Panc1 (cell line): ENCODE results near the gene KRTAP10-11. TPM values are rescaled to one million over a fixed set of nuclear protein-coding genes. Genes with fewer than 3 reads are reported as not detected.

Source experiments
- ATAC-seq: fragments of 200-7000 bp; cut with Tn5 transposase; 2 replicates; pipeline ENCODE4 v1.9.1; 2020; ENCODE audit warnings: mild to moderate bottlenecking, moderate library complexity
- BruUV-seq: library from RNA; stranded (reverse); fragments of 400-500 nt; replicated peaks from 2 replicates; lab custom pipeline; 2021; lab: Mats Ljungman, UMichigan
- CTCF ChIA-PET: fragments of 300-600 bp; sonication (Branson Sonifier 250); formaldehyde crosslinking; loops from one replicate; lab custom pipeline; 2022; ENCODE audit warnings: antibody characterized with exemption; lab: Charles Lee
- POLR2A ChIA-PET: fragments of 300-600 bp; sonication (Branson Sonifier 250); formaldehyde crosslinking; loops from one replicate; lab custom pipeline; 2022; ENCODE audit warnings: antibody characterized with exemption; lab: Charles Lee
- DNase-seq: peaks from one replicate; pipeline ENCODE4 v3.0.0-alpha.2; 2010; ENCODE audit warnings: low read depth, low spot score
- H3K27ac ChIP-seq: 2 replicates; pipeline ENCODE4 v1.5.1; 2011; ENCODE audit warnings: mild to moderate bottlenecking, low read length, inconsistent platforms
- H3K27me3 ChIP-seq: fragments of 200-500 bp; sonication (Bioruptor generic); 2 replicates; pipeline ENCODE4 v1.6.0; 2014; ENCODE audit warnings: low read length, inconsistent platforms; ENCODE audit not compliant: control insufficient read depth, insufficient read depth
- H3K36me3 ChIP-seq: fragments of 200-500 bp; sonication (Bioruptor generic); 2 replicates; pipeline ENCODE4 v1.5.1; 2014; ENCODE audit warnings: inconsistent platforms, mild to moderate bottlenecking, low read length, moderate library complexity; ENCODE audit not compliant: control insufficient read depth, insufficient read depth
- H3K4me1 ChIP-seq: 2 replicates; pipeline ENCODE4 v1.5.1; 2011; ENCODE audit warnings: inconsistent platforms, mild to moderate bottlenecking, low read length, moderate library complexity; ENCODE audit not compliant: control insufficient read depth, insufficient read depth
- H3K4me3 ChIP-seq, 2 experiments: 2 replicates each; pipeline ENCODE4 v1.5.1; 2011 to 2012; ENCODE audit warnings: low read depth in 2 of 2, low read length in 2 of 2, mild to moderate bottlenecking in 2 of 2, inconsistent platforms in 1 of 2, moderate library complexity in 1 of 2
- H3K9me3 ChIP-seq: fragments of 200-500 bp; sonication (Bioruptor generic); 2 replicates; pipeline ENCODE4 v1.5.1; 2014; ENCODE audit warnings: low read depth, mild to moderate bottlenecking, inconsistent platforms, low read length, moderate library complexity; ENCODE audit not compliant: control insufficient read depth, insufficient read depth
- CTCF ChIP-seq: fragments of 450-650 bp; IDR thresholded peaks from 2 replicates; pipeline ENCODE4 v1.5.1; 2017; ENCODE audit warnings: mild to moderate bottlenecking
- POLR2AphosphoS5 ChIP-seq: IDR thresholded peaks from 2 replicates; pipeline ENCODE4 v1.6.1; 2012; ENCODE audit warnings: mild to moderate bottlenecking, low read depth, low read length, moderate library complexity
- REST ChIP-seq, 2 experiments: IDR thresholded peaks; 2 replicates each; pipeline ENCODE4 v1.6.1; 2011 to 2012; ENCODE audit warnings: low read depth in 2 of 2, control low read depth in 1 of 2, low read length in 1 of 2, mild to moderate bottlenecking in 1 of 2, moderate library complexity in 1 of 2; ENCODE audit not compliant: insufficient read depth in 1 of 2
- SIN3A ChIP-seq: IDR thresholded peaks from 2 replicates; pipeline ENCODE4 v1.6.1; 2012; ENCODE audit warnings: low read depth, mild to moderate bottlenecking, low read length, moderate library complexity, borderline replicate concordance; ENCODE audit not compliant: insufficient read depth
- TCF7L2 ChIP-seq: IDR thresholded peaks from 2 replicates; pipeline ENCODE4 v1.6.1; 2011; ENCODE audit warnings: mild to moderate bottlenecking, low read depth, low read length, inconsistent platforms
- in situ Hi-C: cut with HindIII; loops from 2 replicates; pipeline ENCODE4 v1.10.0; 2016; ENCODE audit warnings: low sequenced_read_pairs, low pct_unique_long_range_greater_than_20kb
- intact Hi-C: fragments of 100-400 bp; cut with micrococcal nuclease; formaldehyde crosslinking; loops from one replicate; pipeline ENCODE4 v1.10.0; 2022; ENCODE audit not compliant: unreplicated experiment
- total RNA-seq: library from RNA; stranded (reverse); gene quantifications from one replicate; pipeline ENCODE4 v1.2.1, GENCODE V29; 2021; ENCODE audit not compliant: unreplicated experiment

The KRTAP10-11 gene
- total RNA-seq, 1 experiment from 2014 or later, result not detected

- ChIA-PET POLR2A (no interaction called here), CTCF (no interaction called here)
- ATAC-seq (no peak), DNase-seq (no peak)
- intact Hi-C loops, result no loop called here
- Histone ChIP-seq H3K27ac (no peak overlapping the region), H3K4me1 (no peaks in the 10 kb centered on the region), H3K36me3 (no peaks in the 10 kb centered on the region), H3K4me3 (no peak overlapping the region), H3K27me3 (no peaks in the 10 kb centered on the region), H3K9me3 (no peaks in the 10 kb centered on the region)
- BruUV-seq, result no TSS peak
- TF ChIP-seq POLR2AphosphoS5, result no peak
- TF ChIP-seq CTCF, result no peak
- no peak for TF ChIP-seq TCF7L2
- no peak for TF ChIP-seq SIN3A
- TF ChIP-seq REST (IDR thresholded peaks at IDR 0.05; ENCODE audit: insufficient read depth in 1 of 2, low read depth in 2 of 2, low read length in 1 of 2), result no peak
- in situ Hi-C loops, result no loop called here
Observed at GRCh38 chr21:44650973-44651675, 4.9 kb downstream of the KRTAP10-11 start.

GRCh38 chr21:44653123-44653522 is 6.9 kb downstream of the KRTAP10-11 start:
- no peak overlapping the region for H3K4me3 ChIP-seq
- no peaks in the 10 kb centered on the region for H3K4me1 ChIP-seq
- no peak overlapping the region for H3K27ac ChIP-seq
- no peaks in the 10 kb centered on the region for H3K27me3 ChIP-seq
- no peak for ATAC-seq
- TF ChIP-seq CTCF (no peak), TCF7L2 (no peak), SIN3A (no peak), REST (IDR thresholded peaks at IDR 0.05; ENCODE audit: insufficient read depth in 1 of 2, low read depth in 2 of 2, low read length in 1 of 2) (no peak), POLR2AphosphoS5 (no peak)
- no TSS peak for BruUV-seq
- DNase-seq, result no peak
- H3K9me3 ChIP-seq, result no peaks in the 10 kb centered on the region
- intact Hi-C loops (no loop called here), in situ Hi-C loops (no loop called here)
- POLR2A ChIA-PET, result no interaction called here
- H3K36me3 ChIP-seq, result no peaks in the 10 kb centered on the region
- CTCF ChIA-PET, result no interaction called here
